Psoas muscle (tissue), 8 donors: ENCODE measurements around the gene PKIG. TPM values are rescaled to one million over a fixed set of nuclear protein-coding genes. Genes with fewer than 3 reads are reported as not detected.
A peak's percentile ranks its signal among the peaks of the same experiment; 100 is the strongest.

Source experiments
- ATAC-seq, 4 donors: fragments of 200-7000 bp; cut with Tn5 transposase; one replicate each; pipeline ENCODE4 v1.9.1; 2020; ENCODE audit warnings: moderate library complexity in 3 of 4, mild to moderate bottlenecking in 2 of 4
- DNase-seq, 2 donors: peaks; one replicate each; pipeline ENCODE4 v3.0.0-alpha.2; 2020
- H3K27ac ChIP-seq: fragments of 200-600 bp; one replicate; pipeline ENCODE4 v1.8.0; 2022
- H3K27me3 ChIP-seq, 3 donors: fragments of 200-600 bp in 1 of 3; one replicate each; pipeline versions ENCODE4 v1.6.1 to v1.8.0; 2013 to 2022; ENCODE audit warnings: low read length in 2 of 3, mild to moderate bottlenecking in 2 of 3, moderate library complexity in 1 of 3; ENCODE audit not compliant: insufficient read depth in 3 of 3
- H3K36me3 ChIP-seq, 2 donors: fragments of 200-600 bp in 1 of 2; one replicate each; pipeline versions ENCODE4 v1.6.1 to v1.8.0; 2013 to 2022; ENCODE audit warnings: low read depth in 1 of 2, mild to moderate bottlenecking in 1 of 2, moderate library complexity in 1 of 2; ENCODE audit not compliant: insufficient read depth in 1 of 2
- H3K4me1 ChIP-seq: fragments of 200-600 bp; one replicate; pipeline ENCODE4 v1.8.0; 2022
- H3K4me3 ChIP-seq: fragments of 200-600 bp; one replicate; pipeline ENCODE4 v1.8.0; 2022; ENCODE audit warnings: mild to moderate bottlenecking
- H3K9me3 ChIP-seq: fragments of 200-600 bp; one replicate; pipeline ENCODE4 v1.8.0; 2022
- CTCF ChIP-seq: fragments of 200-600 bp; IDR thresholded peaks from one replicate; pipeline ENCODE4 v1.8.0; 2022; ENCODE audit warnings: antibody characterized with exemption
- WGBS, 3 donors: extraction: QIAGEN DNeasy Blood & Tissue Kit; methylation state at CpG; one replicate each; pipeline versions ENCODE4 v1.1.6 to v1.1.7; 2013; 5-methylcytosine and 5-hydroxymethylcytosine counted together
- intact Hi-C, 2 donors: fragments of 100-400 bp; cut with DNase I; formaldehyde crosslinking; loops; one replicate each; pipeline versions ENCODE4 v1.11.0 to v1.14.2; 2022
- polyA plus RNA-seq, 3 donors: library from polyadenylated mRNA; stranded (reverse); fragments of 200-250 nt; gene quantifications; one replicate each; pipeline ENCODE4 v1.2.3, GENCODE V29; 2013
- total RNA-seq, 4 donors: library from RNA; stranded (reverse); fragmentation: NEBNext Ultra II Directional in 2 of 4; extraction: Animal tissue kit (Norgen Biotek cat#: 25700) in 2 of 4; gene quantifications; one replicate each; pipeline versions ENCODE4 v1.2.1 to v1.2.4, GENCODE V29; 2021 to 2023
- donor health status: healthy with polysubstance abuse.
- donor health status: DM: no; HTN: no; CAD: no; lungs with moderate emphysema.
- donor health status: Bipolar disorder and iron deficiency.
- donor health status: healthy.
- donor health status: DM: yes; HTN: yes; CAD: no.
- donor health status: DM: no; HTN: no; CAD: no.
- donor health status: DM: no; HTN: no; CAD: no.
- donor health status: DM: yes; HTN: yes; CAD: no.

Gene PKIG
- total and polyA plus RNA-seq, 7 donors = 33.5 to 134 (median 105) TPM

- Histone ChIP-seq H3K9me3 (no peaks in the 10 kb centered on the region), H3K4me1 (peaks cover 58% of the 10 kb centered on the region), H3K27me3 (no peaks in the 10 kb centered on the region), H3K36me3 (peaks cover 2 to 64% of the 10 kb centered on the region in 2 donors), H3K4me3 (no peak overlapping the region), H3K27ac (no peak overlapping the region)
- DNase-seq (no peak), ATAC-seq (no peak)
- TF ChIP-seq CTCF = no peak
- 75 to 81% (median 75%) methylated on average over 4 of the region's 4 CpGs for WGBS, 3 donors
- intact Hi-C loops = no loop called here
These were observed 7.2 kb downstream of the PKIG start for GRCh38 chr20:44589537-44589936.

- no peak overlapping the region for H3K27ac ChIP-seq
- TF ChIP-seq CTCF = no peak
- intact Hi-C loops = no loop called here
- H3K27me3 ChIP-seq = no peaks in the 10 kb centered on the region
- ATAC-seq (no peak), DNase-seq (no peak)
- no peak overlapping the region for H3K4me3 ChIP-seq
- H3K9me3 ChIP-seq = no peaks in the 10 kb centered on the region
- H3K4me1 ChIP-seq = peaks cover 56% of the 10 kb centered on the region
- peaks cover 2 to 68% of the 10 kb centered on the region in 2 donors for H3K36me3 ChIP-seq
- 88 to 89% (median 88%) methylated on average over 9 of the region's 9 CpGs for WGBS, 3 donors
These were observed 8.8 kb downstream of the PKIG start for GRCh38 chr20:44590980-44591778.

GRCh38 chr20:44592366-44592765 lies 10.0 kb downstream of the PKIG start:
- no peak overlapping the region for H3K4me3 ChIP-seq
- H3K4me1 ChIP-seq = peaks cover 54% of the 10 kb centered on the region
- no peak for ATAC-seq
- H3K36me3 ChIP-seq = peaks cover 2 to 56% of the 10 kb centered on the region in 2 donors
- intact Hi-C loops = no loop called here
- H3K27me3 ChIP-seq = no peaks in the 10 kb centered on the region
- H3K9me3 ChIP-seq = no peaks in the 10 kb centered on the region
- TF ChIP-seq CTCF = no peak
- 62 to 83% (median 72%) methylated on average over 3 of the region's 3 CpGs for WGBS, 3 donors
- H3K27ac ChIP-seq = no peak overlapping the region
- no peak for DNase-seq

GRCh38 chr20:44593751-44594150 lies 11.4 kb downstream of the PKIG start:
- Histone ChIP-seq H3K27me3 (no peaks in the 10 kb centered on the region), H3K36me3 (peaks cover 2 to 67% of the 10 kb centered on the region in 2 donors), H3K4me3 (peak overlapping the region; percentile 0), H3K27ac (peak overlapping the region; percentile 62), H3K4me1 (peaks cover 57% of the 10 kb centered on the region), H3K9me3 (no peaks in the 10 kb centered on the region)
- intact Hi-C loops = no loop called here
- DNase-seq = no peak
- 81 to 89% (median 86%) methylated on average over 2 of the region's 2 CpGs for WGBS, 3 donors
- ATAC-seq = no peak
- TF ChIP-seq CTCF = no peak
